ENCODE measurements around the gene MSH3.
"Not testable (repeated sequence)": the region's sequence is repeated elsewhere in the genome, so short reads cannot be mapped to it uniquely, and the experiment has no call there.

Gene MSH3

GRCh38 chr5:80711216-80711615 is 56.8 kb downstream of the MSH3 start:
- DNase-seq, result no peak

- no peak for DNase-seq
Observed at GRCh38 chr5:80711938-80712337, 57.5 kb downstream of the MSH3 start.

- no peak for DNase-seq
Observed at GRCh38 chr5:80712919-80713318, 58.5 kb downstream of the MSH3 start.

GRCh38 chr5:80713631-80714030 is 59.2 kb downstream of the MSH3 start:
- no peak for DNase-seq

GRCh38 chr5:80714570-80715298 is 60.3 kb downstream of the MSH3 start:
- no peak for DNase-seq

- DNase-seq, result no peak
Observed at GRCh38 chr5:80715887-80716286, 61.4 kb downstream of the MSH3 start.

GRCh38 chr5:80720181-80720580 is 65.7 kb downstream of the MSH3 start:
- no peak for DNase-seq

GRCh38 chr5:80722916-80723315 is 68.5 kb downstream of the MSH3 start:
- no peak for DNase-seq

- DNase-seq, result no peak
Observed at GRCh38 chr5:80725446-80725845, 71.0 kb downstream of the MSH3 start.

GRCh38 chr5:80736730-80737129 is 82.3 kb downstream of the MSH3 start:
- no peak for DNase-seq

GRCh38 chr5:80738466-80738865 is 84.0 kb downstream of the MSH3 start:
- no peak for DNase-seq

- DNase-seq, result no peak
Observed at GRCh38 chr5:80739057-80739456, 84.6 kb downstream of the MSH3 start.

- no peak for DNase-seq
Observed at GRCh38 chr5:80739496-80739895, 85.0 kb downstream of the MSH3 start.

GRCh38 chr5:80739898-80740297 is 85.4 kb downstream of the MSH3 start:
- DNase-seq, result no peak

GRCh38 chr5:80740488-80740887 is 86.0 kb downstream of the MSH3 start:
- DNase-seq, result not testable (repeated sequence)

GRCh38 chr5:80740999-80741398 is 86.5 kb downstream of the MSH3 start:
- DNase-seq, result no peak

GRCh38 chr5:80744149-80744548 is 89.7 kb downstream of the MSH3 start:
- no peak for DNase-seq

- DNase-seq, result no peak
Observed at GRCh38 chr5:80745490-80745889, 91.0 kb downstream of the MSH3 start.

- no peak for DNase-seq
Observed at GRCh38 chr5:80747922-80748321, 93.5 kb downstream of the MSH3 start.

- no peak for DNase-seq
Observed at GRCh38 chr5:80752427-80752826, 98.0 kb downstream of the MSH3 start.

GRCh38 chr5:80753712-80754111 is 99.3 kb downstream of the MSH3 start:
- no peak for DNase-seq

- DNase-seq, result peak; percentile 56
Observed at GRCh38 chr5:80754900-80755299, 100.4 kb downstream of the MSH3 start.

GRCh38 chr5:80755626-80756025 is 101.2 kb downstream of the MSH3 start:
- DNase-seq, result peak; percentile 22

- DNase-seq, result no peak
Observed at GRCh38 chr5:80756292-80756691, 101.8 kb downstream of the MSH3 start.

GRCh38 chr5:80757290-80757689 is 102.8 kb downstream of the MSH3 start:
- DNase-seq, result no peak

All from stimulated activated CD4-positive, alpha-beta T cell treated with anti-CD3 and anti-CD28 coated beads, Interleukin-4, amount 100 ng/mL, for 24 hours (primary cell).